Activated CD4-positive, CD25-positive, alpha-beta regulatory T cell treated with anti-CD3 and anti-CD28 coated beads, Interleukin-2, amount 50 U/mL, for 24 hours (primary cell): Measurements from ENCODE around the gene ICE1.
A peak's percentile ranks its signal among the peaks of the same experiment; 100 is the strongest.
"Not testable (repeated sequence)": the region's sequence is repeated elsewhere in the genome, so short reads cannot be mapped to it uniquely, and the experiment has no call there.

Experiments
- ATAC-seq, 2 donors: fragments of 150-1000 bp; cut with Tn5 transposase; one replicate each; pipeline ENCODE4 v1.10.0; 2021; ENCODE audit warnings: mild to moderate bottlenecking in 1 of 2, moderate library complexity in 1 of 2

ICE1 gene, protein sequence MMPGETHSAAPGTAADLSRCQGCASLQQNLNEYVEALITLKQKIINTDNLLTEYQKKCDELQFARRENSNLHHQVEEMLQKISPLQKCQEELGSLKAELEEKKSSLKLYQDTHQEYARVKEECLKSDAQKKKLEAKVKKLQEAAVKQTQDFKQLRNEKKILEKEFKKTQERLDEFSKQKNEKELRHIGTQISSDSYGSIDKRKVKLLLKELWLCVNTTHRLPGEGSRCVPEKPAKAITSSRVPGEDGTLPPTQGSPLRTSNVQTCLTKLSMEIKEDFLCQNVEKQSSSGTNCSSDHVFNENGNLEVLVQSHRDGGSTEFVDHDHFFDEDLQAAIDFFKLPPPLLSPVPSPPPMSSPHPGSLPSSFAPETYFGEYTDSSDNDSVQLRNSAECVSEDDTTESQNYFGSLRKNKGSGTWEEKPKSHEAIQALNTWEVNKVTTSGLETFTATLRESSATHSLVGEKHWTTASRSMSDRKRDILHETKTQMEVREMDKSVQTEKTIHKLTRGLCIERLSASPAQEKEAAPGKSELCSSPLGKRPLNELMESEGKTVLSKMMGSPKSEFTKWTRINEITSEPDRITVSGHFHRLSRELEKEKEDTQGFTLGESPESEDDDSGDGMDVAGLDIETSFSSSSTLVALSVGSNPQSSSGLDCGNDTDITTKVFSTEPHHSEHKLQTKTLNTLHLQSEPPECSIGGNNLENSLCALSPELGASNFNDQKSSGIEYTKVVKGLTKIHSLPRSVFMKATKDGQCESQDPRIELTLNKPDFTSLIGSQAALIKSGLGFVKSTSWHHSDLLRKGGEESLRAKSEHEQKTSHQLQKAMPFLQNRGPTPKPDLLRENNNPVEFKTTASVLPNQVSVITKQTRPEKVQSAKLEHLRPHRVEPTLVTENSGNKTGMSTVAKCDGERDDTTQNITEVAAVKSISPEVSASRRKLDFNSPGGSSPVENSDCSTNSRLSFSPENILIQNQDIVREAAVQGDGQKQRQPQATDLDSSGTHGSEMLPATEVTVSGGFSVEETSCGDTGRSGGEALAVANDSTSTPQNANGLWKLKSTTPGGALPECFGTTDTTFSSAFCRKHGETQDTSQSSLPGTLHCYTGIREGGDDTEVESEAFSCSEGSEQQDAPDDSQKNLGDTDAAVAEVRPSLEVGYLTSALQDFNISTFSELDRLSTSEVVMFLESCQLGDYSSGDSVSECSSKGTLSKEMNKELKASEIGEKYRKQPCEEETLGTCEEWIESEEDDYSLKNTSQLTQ (N-terminal part only)

DNA sequence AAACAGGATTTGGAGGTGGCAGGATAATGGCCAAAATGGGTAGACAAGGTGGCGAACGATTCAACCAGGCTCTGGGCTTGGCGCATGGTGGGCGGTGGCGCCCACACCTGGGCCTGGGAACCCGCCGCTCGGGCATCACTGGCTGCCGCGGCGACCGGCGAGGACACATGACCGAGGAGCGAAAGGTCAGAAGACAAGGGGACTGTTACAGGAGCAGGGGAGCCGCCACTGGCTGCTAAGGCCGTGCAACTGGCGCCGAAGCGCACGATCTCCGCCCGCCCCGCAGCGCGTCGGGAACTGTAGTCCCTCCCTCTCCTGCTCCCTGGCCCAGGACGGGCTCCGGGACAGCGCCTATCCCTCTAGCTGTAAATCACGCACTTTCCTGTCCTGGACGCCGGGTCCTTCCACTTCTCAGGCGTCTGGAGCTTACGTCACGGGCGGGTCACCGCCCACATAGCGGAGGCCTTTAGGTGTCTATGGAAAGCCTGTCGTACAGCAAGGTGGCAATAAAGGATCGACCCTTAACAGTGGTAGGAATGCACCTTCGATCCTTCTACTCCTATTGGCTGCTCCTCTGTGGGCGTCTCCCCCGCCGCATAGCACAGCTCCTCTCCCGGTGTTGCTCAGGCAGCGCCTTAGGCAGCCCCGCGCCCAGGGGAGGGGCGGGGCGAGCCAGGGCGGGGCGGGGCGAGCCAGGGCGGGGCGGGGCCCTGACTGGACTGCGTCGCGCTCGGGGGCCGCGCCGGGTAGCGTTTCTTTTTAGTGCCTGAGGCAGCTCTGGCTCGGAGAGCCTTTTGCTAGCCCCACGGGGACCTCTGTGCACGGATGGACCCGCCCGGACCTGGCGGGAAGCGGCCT is at the start of gene ICE1:
Gene ICE1, plus strand, starts transcription at position 717 of the 858 bp plus-strand sequence. CDS start 239 bp downstream, outside the sequence.
- ATAC-seq = peak; percentile 92

DNA sequence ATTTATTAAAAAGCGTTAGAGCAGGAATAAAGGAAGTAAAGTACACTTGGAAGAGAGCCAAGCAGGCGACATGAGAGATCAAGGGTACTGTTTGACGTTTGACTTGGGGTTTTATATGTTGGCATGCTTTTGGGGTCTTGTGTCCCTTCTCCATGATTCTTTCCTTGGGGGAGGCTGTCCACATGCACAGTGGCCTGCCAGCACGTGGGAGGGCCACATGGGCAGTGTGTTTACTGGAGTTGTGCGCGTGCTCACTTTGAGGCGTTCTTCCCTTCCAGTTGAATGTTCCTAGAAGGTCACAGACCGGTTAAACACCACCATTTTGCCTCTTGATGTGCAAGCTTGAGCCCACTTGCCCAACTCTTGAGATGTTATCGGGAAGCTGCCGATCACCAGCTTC is 49.5 kb upstream of the ICE1 start:
- no peak for ATAC-seq

DNA sequence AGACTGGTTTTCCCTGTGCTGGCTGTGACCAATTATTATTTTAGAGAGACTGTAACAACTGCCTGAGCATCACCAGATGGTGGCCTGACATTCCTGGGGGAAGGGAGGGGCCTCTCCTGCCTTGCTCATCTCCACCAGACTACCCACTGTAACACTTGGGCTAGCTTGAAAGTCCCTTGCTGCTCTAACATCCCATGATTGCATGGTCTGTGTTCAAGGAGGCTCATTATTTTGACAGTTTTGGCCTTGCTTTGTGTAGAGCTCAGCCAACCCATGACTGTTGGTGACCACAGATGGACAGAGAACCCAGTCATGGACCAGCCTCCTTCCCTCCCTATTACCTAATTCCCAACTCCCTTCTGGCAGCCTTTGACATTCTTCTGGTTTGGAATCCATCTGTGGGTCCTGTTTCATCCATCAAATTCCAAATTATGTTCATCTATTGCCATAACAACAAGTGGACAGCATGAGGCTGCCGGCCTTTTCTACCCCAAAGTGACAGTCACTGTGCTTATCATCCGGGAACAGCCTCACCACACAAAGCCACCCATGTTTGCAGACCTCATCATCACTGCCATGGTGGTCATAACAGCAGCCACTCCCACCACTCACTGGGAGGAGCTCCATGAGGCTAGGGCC is 49.0 kb upstream of the ICE1 start:
- no peak for ATAC-seq

DNA sequence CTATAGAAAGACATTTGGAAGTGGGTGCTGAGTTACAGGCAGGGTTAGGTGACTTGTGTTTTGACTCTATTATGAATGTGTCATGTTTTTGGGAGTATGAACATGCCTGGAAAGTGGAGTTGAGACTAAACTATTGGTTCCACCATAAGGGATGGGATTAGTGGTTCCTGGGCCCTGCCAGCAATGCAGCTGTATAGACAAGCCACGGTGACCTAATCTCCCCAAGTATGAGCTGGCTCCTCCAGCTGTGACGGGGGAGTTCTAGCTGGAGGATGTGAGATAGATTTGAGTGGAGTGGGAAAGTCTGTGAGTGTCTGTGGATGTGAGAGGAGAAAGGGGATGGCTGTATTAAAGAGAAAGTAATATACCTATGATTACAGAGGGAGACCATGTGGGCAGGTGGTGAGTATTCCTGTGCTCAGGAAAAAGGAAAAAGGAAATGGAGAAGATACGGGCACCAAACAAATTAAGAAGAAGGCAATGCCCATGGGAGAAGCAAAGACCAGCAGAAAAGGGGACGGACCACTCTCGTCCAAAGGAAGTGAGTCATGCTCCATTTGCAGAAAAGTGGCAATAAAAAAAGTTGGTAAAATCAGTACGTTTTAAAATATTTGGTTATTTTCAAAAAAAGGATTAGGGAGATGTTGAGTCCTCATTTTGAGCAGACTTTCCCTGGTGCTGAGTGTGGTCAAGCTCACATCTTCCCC is 48.3 kb upstream of the ICE1 start:
- no peak for ATAC-seq

DNA sequence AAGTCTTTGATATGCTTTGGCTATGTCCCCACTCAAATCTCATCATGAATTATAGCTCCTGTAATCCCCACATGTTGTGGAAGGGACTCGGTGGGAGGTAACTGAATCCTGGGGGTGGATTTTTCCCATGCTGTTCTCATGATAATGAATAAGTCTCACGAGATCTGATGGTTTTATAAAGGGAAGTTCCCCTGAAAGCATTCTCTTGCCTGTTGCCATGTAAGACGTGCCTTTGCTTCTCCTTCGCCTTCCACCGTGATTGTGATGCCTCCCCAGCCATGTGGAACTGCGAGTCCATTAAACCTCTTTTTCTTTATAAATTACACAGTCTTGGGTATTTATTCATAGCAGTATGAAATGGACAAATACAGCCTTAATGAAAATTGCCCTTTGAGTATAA is 44.7 kb upstream of the ICE1 start:
- no peak for ATAC-seq

DNA sequence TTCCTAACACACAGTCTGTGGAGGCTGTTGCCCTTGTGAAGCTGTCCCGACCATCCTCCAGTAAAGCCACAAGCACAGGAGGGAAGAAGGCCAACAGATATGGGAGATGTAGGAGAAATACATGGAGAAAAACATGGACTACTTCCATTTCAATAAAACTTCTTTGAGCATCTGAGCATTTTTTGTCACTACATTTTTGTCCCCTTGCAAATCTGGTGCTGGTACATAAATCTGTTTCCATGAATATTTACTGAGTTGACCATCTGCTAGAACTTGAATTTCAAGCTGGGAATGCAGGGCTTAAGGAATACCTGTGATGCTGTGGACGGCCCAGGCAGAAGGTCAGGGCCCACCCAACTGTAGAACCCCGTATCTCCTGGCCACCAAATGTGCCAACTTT is 43.9 kb upstream of the ICE1 start:
- ATAC-seq = no peak

DNA sequence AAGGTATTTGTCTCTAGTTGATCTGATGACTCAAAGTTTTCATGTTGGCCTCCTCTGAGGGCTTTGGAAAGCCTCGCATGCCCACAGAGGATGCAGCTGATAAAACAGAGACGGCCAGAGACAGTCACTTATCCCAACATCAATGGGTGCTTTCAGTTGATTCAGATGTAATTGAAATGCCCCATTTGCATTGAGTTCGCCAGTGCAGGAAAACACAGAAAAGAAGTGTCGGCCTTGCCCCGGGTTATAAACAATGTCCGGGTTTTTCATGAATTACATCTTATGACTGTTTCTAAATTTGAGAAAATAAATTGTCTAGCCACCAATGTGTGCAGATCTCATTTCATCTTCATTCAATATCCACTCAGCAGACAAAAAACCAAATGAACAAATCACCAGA is 42.2 kb upstream of the ICE1 start:
- no peak for ATAC-seq

DNA sequence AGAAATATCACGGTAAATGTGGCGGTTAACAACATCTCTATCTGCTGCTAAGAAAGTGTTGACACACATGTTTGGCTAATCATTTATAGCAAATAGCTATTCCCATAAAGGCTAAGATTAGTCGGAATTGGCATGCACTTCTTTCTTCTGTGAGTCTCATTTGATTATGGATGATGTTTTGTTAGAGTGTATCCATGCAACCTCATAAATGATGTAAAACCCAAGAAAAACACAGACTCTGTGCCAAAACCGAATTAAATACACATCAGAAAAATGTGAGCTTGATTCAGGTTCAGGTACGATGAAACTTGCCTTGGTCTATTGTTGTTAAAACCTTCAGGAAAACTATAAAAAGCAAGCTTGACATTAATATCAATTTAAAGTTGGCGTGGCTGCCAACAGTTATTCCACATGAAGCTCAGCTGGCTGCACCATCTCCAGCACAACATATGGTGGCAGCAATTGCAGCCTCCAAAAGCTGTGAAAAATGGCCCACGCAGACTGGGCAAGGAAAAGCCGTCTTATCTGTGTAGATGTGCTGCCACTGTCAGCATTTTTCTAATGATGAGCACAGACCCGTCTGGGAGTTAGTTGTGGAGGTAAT is 41.1 kb upstream of the ICE1 start:
- ATAC-seq = no peak

DNA sequence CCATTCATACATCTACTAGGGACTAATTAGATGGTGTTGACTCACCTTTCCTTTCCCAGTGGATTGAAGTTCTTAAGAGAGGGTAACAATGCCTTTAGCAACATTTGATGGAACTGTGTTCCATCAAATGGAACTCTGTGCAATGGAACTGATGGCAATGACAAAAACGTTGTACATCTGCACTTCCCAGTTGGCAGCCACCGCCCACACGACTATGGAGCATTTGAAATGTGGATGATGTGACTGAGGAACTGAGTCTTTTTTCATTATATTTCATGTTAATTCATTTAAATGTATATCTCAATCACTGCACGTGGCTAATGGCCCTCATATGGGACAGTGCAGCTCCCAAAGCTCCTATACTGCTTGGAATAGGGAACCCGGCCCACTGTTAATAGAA is 39.0 kb upstream of the ICE1 start:
- no peak for ATAC-seq

DNA sequence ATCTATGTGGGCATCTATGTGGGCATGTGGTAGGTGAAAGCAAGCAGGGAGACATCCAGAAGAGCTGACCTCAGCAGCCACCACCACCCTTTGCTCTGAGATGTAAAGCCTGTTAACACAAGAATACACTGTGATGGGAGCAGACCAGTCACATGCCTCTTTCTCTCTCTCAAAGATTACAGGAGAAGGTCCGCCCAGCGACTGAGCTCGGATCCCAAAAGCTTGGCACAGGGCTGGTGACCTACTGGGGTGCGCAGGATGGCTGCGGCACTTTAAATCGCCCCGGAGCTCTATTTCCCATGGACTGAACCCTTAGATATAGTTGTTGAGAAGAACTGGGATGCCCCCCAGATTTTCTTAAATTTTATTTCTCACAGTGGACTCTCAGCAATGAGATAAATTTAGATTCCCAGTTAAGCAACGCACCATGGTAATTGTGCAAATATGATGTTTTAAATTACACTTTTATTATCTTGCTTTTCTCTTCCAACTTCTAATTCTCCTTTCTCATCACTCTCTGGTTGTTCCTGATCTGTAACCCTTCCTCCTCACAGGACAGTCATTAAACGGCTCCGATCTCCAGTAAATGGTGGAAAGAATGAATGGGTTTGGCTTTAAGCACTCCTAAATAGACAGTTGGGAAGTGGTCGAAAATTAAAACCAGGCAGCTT is 37.7 kb upstream of the ICE1 start:
- no peak for ATAC-seq

DNA sequence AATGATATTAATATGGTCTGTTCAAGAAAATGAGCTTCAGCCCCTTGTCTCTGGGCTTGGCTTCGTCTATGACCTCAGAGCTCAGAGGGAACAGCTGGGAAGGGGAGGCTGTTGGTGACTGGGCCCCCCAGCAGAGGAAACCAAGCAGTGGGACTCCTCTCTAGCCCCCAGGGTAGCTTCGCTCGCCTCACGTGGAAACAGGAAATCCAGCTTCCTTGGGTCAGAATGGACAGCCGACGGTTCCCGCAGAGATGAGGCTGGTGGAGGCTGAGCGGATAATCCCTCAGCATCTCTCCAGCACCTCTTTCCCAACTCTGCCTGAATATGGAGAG is 37.2 kb upstream of the ICE1 start:
- ATAC-seq = no peak

DNA sequence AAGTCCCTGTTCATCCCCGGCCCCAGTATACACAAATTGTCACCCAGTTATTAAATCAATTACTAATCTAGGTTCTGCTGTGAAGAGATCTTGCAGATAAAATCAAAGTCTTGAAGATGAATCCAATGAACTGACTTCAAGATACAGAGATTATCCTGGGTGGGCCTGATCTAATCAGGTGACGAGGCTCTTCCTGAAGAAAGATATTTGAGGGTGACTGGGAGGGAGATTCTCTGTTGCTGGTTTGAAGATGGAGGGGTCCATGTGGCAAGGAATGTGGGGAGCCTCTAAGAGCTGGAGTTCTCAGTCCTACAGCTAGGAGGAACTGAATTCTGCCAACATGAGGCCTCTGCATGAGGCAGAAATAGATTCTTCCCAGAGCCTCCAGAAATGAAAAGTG is 36.1 kb upstream of the ICE1 start:
- no peak for ATAC-seq

DNA sequence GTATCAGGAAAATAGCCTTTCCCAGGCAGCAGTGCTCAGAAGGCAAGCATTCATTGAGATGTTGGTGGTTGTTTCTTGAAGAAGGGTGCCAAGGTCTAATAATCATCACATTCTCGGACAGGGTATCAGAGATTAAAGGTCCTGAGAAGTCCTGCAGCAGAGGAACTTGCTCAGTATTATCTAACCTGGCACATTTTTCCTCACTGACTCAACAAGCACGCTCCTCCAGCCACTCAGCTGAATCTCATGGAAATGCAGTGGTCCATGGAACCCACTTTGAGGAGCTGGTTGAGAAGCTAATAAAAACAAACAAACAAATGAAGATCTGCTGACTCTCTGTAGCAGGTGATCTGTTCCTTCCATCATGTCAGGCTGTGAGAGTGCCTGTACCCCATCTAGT is 35.3 kb upstream of the ICE1 start:
- ATAC-seq = no peak

DNA sequence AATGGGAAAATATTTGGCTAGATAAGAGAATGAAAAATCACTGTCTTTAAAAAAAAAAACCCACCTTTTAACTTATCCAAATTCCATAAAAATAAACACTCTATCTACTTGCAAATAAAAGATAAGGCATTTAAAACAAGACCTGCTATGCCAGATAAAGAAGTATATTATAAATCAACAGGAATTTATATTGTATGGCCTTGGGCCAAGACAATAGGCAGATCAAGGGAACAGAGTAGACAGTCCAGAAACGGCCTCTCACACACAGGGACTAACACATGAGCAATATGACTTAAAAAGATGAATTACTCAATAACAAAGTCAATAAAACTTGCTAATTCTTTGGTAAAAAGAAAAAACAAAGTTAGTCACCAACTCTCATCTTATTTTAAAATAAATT is 34.7 kb upstream of the ICE1 start:
- ATAC-seq = no peak

DNA sequence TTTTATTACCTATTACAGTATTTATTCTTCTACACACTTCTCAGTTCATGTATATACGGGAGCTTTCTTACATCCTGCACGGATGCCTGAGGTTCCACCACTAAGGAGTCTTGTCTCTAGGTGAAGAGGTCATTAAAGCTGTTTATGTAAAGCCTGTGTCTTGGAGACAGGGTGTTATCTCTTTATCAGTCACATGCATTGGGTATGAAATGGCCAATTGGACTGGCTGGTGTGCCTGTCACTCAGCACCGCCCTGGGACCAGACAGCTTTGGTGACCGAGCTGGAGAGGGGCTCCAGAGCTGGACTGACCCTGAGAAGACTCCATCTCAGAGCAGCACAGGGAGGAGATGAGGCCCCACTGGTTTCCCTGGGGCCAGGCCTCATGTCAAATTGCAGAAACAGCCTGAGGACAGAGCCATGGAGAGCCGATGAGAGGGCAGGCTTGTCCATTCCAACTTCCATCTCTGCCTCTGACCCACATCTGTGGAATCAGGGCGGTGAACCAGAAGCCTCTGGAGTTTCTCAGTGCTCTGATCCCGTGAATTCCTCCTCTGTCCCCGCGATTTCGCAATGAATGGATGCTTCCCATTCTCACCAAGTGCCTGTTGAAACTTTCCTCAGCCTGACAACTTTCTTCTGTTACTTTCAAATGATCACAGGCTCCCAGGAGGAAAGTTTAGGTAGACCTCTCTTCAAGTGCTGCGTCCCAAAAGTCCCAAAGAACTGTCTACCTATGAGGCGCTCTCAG is 32.2 kb upstream of the ICE1 start:
- ATAC-seq = not testable (repeated sequence)

DNA sequence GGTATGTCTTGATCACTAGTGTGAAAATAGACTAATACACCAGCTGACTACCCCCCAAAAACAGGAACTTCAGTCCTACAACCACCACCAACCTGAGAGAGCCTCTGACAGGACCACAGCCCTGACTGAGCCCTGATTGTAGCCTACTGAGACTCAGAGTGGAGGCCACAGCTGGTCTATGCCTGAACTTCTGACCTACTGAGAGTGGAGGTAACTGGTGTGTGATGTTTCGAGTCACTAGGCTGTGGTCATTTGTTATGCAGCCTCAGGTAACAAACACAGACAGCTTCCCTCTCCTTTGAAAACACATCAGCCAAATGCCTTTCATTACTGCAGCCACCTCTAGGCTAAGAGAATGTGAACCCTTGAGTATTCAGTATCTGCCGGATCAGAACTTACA is 30.0 kb upstream of the ICE1 start:
- ATAC-seq = not testable (repeated sequence)

DNA sequence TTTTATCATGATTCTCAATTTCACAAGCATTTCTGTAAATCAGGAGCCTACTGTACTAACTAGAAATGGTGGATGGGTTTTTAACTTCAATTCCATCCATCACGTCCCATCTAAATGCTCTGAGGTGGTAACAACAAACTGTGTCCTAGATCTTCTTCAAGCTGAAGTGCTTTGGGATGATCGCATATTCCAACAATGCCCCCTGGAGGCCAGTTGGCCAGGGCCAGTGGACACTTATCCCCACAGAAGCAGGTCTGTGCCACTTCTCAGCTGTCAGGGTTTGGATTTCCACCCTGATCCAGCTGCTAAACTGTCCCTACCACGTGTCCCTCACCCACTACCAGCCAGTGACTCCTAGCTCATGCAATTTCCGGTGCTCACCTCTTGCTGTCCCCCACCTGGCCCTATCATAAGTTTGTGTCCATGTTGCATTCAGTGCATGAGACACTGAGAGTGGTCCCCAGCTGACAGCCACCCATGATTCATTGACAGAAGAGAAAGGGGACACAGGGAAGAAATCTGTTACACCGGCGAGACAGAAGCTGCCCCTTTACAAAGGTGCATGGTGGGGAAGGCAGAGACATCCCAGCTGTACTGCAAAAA is 28.0 kb upstream of the ICE1 start:
- ATAC-seq = not testable (repeated sequence)

DNA sequence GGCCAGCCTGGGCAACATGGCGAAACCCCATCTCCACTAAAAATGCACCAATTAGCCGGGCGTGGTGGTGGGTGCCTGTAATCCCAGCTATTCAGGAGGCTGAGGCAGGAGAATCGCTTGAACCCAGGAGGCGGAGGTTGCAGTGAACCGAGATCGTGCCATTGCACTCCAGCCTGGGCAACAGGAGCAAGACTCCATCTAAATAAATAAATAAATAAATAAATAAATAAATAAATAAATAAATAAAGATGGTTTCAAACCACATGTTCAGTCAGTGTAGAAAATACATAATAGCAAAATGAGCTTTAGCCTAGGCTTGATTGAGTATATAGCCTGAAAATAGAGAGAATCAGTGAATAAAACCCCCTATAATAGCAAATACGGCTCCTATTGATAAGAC is 27.4 kb upstream of the ICE1 start:
- not testable (repeated sequence) for ATAC-seq

DNA sequence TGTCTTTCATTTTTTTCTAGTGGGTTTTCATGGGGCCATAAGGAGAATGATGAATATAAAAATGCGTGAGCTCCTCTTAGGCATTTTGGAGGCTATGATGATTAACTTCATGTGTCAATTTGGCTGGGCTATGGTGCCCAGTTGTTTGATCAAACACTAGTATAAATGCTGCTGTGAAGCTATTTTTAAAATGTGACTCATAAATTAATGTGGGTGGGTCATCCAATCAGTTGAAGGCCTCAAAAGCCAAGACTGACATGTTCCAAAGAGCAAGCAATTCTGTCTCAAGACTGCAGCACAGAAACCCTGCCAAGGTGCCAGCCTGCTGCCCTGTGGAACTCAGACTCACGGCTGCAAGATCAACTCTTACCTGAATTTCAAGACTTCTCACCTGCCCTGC is 24.4 kb upstream of the ICE1 start:
- ATAC-seq = no peak
